ENCODE measurements around the gene FAM20A.

DNA sequence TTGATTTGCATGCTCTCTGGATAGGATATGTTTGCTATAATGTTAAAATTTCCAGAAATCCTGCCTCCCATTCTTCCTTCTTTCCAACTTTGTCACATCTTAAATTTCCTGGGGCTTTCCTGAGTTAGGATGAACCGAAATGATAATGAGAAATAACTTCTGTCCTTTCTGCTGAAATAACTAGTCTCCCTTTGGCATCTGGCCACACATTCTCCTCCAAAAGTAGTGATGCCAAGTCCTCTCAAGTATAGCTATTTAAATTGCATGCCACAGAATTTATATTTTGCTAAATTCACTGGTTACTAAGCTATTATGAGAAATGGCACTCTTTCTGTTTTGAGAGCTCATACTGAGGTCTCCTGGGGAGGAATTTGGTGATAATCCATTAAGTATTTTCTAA lies 30.6 kb downstream of the FAM20A start:
- no peak for TF ChIP-seq EZH2 (IDR thresholded peaks at IDR 0.05; ENCODE audit: low read depth)
- no peak for TF ChIP-seq CTCF (conservative IDR thresholded peaks at IDR 0.05)

Data from PC-9 (cell line).